H9 (cell line): ENCODE data around the gene PSG11. TPM values are rescaled to one million over a fixed set of nuclear protein-coding genes. Genes with fewer than 3 reads are reported as not detected.
"Not testable (repeated sequence)": the region's sequence is repeated elsewhere in the genome, so short reads cannot be mapped to it uniquely, and the experiment has no call there.

ENCODE experiments used
- DNase-seq: peaks from one replicate; pipeline ENCODE4 v3.0.0-alpha.2; 2017
- H2AFZ ChIP-seq: one replicate; pipeline ENCODE4 v1.6.1; 2013; ENCODE audit warnings: mild to moderate bottlenecking, low read length, control low read depth, moderate library complexity
- H2AK5ac ChIP-seq: 2 replicates; pipeline ENCODE4 v1.6.1; 2013; ENCODE audit warnings: low read length, control low read depth, mixed read lengths; ENCODE audit not compliant: insufficient read length
- H2BK120ac ChIP-seq: one replicate; pipeline ENCODE4 v1.6.1; 2013; ENCODE audit warnings: low read depth, mild to moderate bottlenecking, low read length, control low read depth, inconsistent platforms; ENCODE audit not compliant: poor library complexity, severe bottlenecking
- H2BK12ac ChIP-seq: 2 replicates; pipeline ENCODE4 v1.6.1; 2013; ENCODE audit warnings: low read length, control low read depth, mixed read lengths, low read depth; ENCODE audit not compliant: insufficient read length
- H2BK15ac ChIP-seq: 2 replicates; pipeline ENCODE4 v1.6.1; 2013; ENCODE audit warnings: low read depth, low read length, control low read depth
- H2BK20ac ChIP-seq: one replicate; pipeline ENCODE4 v1.6.1; 2013; ENCODE audit warnings: low read depth, mild to moderate bottlenecking, low read length, control low read depth, inconsistent platforms; ENCODE audit not compliant: poor library complexity, severe bottlenecking
- H2BK5ac ChIP-seq: 2 replicates; pipeline ENCODE4 v1.6.1; 2013; ENCODE audit warnings: low read length, control low read depth, mixed read lengths; ENCODE audit not compliant: insufficient read length
- H3K14ac ChIP-seq: 2 replicates; pipeline ENCODE4 v1.6.1; 2013; ENCODE audit warnings: low read length, control low read depth; ENCODE audit not compliant: insufficient read depth
- H3K18ac ChIP-seq: 2 replicates; pipeline ENCODE4 v1.6.1; 2013; ENCODE audit warnings: low read depth, mild to moderate bottlenecking, mixed read lengths, low read length, control low read depth; ENCODE audit not compliant: insufficient read length
- H3K23ac ChIP-seq: 2 replicates; pipeline ENCODE4 v1.6.1; 2013; ENCODE audit warnings: low read length, control low read depth, mixed read lengths, low read depth; ENCODE audit not compliant: insufficient read length
- H3K23me2 ChIP-seq: 2 replicates; pipeline ENCODE4 v1.6.1; 2013; ENCODE audit warnings: low read depth, mild to moderate bottlenecking, mixed read lengths, low read length, control low read depth; ENCODE audit not compliant: insufficient read length, poor library complexity, severe bottlenecking
- H3K27ac ChIP-seq: 2 replicates; pipeline ENCODE4 v1.5.1; 2013; ENCODE audit warnings: low read length, control low read depth, mixed read lengths, low read depth; ENCODE audit not compliant: insufficient read length
- H3K27me3 ChIP-seq: 2 replicates; pipeline ENCODE4 v1.6.1; 2013; ENCODE audit warnings: low read length, control low read depth, inconsistent platforms; ENCODE audit not compliant: insufficient read depth
- H3K4ac ChIP-seq: 2 replicates; pipeline ENCODE4 v1.6.1; 2013; ENCODE audit warnings: low read depth, mild to moderate bottlenecking, control low read depth, inconsistent platforms, low read length, moderate library complexity
- H3K4me1 ChIP-seq: 2 replicates; pipeline ENCODE4 v1.6.1; 2013; ENCODE audit warnings: low read length, control low read depth, inconsistent platforms; ENCODE audit not compliant: insufficient read depth
- H3K4me2 ChIP-seq: 2 replicates; pipeline ENCODE4 v1.6.1; 2013; ENCODE audit warnings: low read length, control low read depth, mixed read lengths; ENCODE audit not compliant: insufficient read length, insufficient read depth
- H3K56ac ChIP-seq: 2 replicates; pipeline ENCODE4 v1.6.1; 2013; ENCODE audit warnings: low read depth, mild to moderate bottlenecking, mixed read lengths, low read length, control low read depth; ENCODE audit not compliant: insufficient read length
- H3K79me1 ChIP-seq: 2 replicates; pipeline ENCODE4 v1.6.1; 2013; ENCODE audit warnings: low read depth, mild to moderate bottlenecking, moderate library complexity, low read length, control low read depth, inconsistent platforms; ENCODE audit not compliant: insufficient read depth, poor library complexity, severe bottlenecking
- H3K79me2 ChIP-seq: 2 replicates; pipeline ENCODE4 v1.6.1; 2013; ENCODE audit warnings: low read length, control low read depth, inconsistent platforms; ENCODE audit not compliant: insufficient read depth
- H3K9ac ChIP-seq: 2 replicates; pipeline ENCODE4 v1.6.1; 2013; ENCODE audit warnings: low read length, control low read depth, mixed read lengths; ENCODE audit not compliant: insufficient read length; ENCODE audit errors: extremely low read depth
- H3K9me3 ChIP-seq: one replicate; pipeline ENCODE4 v1.6.1; 2013; ENCODE audit warnings: low read depth, low read length, inconsistent platforms; ENCODE audit not compliant: control insufficient read depth
- H3T11ph ChIP-seq: one replicate; pipeline ENCODE4 v1.6.1; 2013; ENCODE audit warnings: mild to moderate bottlenecking, low read length, control low read depth, inconsistent platforms
- H4K20me1 ChIP-seq: one replicate; pipeline ENCODE4 v1.6.1; 2013; ENCODE audit not compliant: control insufficient read depth, insufficient read length, insufficient read depth
- H4K5ac ChIP-seq: 2 replicates; pipeline ENCODE4 v1.6.1; 2013; ENCODE audit warnings: low read depth, mild to moderate bottlenecking, mixed read lengths, low read length, control low read depth; ENCODE audit not compliant: insufficient read length
- H4K8ac ChIP-seq: replicated peaks from 2 replicates; pipeline ENCODE4 v1.6.1; 2013; ENCODE audit warnings: low read length, control low read depth, mixed read lengths, low read depth; ENCODE audit not compliant: insufficient read length
- H4K91ac ChIP-seq: 2 replicates; pipeline ENCODE4 v1.6.1; 2013; ENCODE audit warnings: low read depth, mild to moderate bottlenecking, moderate library complexity, mixed read lengths, low read length, control low read depth; ENCODE audit not compliant: insufficient read length
- H3K27ac Mint-ChIP-seq, 3 experiments: 2 replicates in 2 of 3; 3 replicates in 1 of 3; pipeline ENCODE4 v1.8.0; 2020 to 2021; ENCODE audit warnings: mixed read lengths in 3 of 3, mild to moderate bottlenecking in 1 of 3, moderate library complexity in 1 of 3
- H3K27me3 Mint-ChIP-seq: 2 replicates; pipeline ENCODE4 v1.8.0; 2021; ENCODE audit warnings: low read depth, mild to moderate bottlenecking, moderate library complexity, mixed read lengths
- H3K36me3 Mint-ChIP-seq, 3 experiments: 2 replicates in 2 of 3; 3 replicates in 1 of 3; pipeline ENCODE4 v1.8.0; 2020 to 2021; ENCODE audit warnings: low read depth in 3 of 3, mixed read lengths in 3 of 3; ENCODE audit not compliant: insufficient read depth in 1 of 3
- H3K4me1 Mint-ChIP-seq, 2 experiments: 2 replicates each; pipeline ENCODE4 v1.8.0; 2020; ENCODE audit warnings: mixed read lengths in 2 of 2
- H3K4me3 Mint-ChIP-seq, 2 experiments: 2 replicates in 1 of 2; 3 replicates in 1 of 2; pipeline ENCODE4 v1.8.0; 2020 to 2021; ENCODE audit warnings: mild to moderate bottlenecking in 2 of 2, mixed read lengths in 2 of 2, moderate library complexity in 1 of 2
- H3K9me3 Mint-ChIP-seq, 2 experiments: 2 replicates in 1 of 2; 3 replicates in 1 of 2; pipeline ENCODE4 v1.8.0; 2020; ENCODE audit warnings: mild to moderate bottlenecking in 2 of 2, mixed read lengths in 2 of 2, moderate library complexity in 1 of 2
- WGBS: extraction: QIAGEN DNeasy Blood & Tissue Kit; methylation state at CpG from one replicate; pipeline ENCODE4 v1.1.7; 2013; ENCODE audit warnings: missing lambda C conversion rate, low lambda C conversion rate, mixed read lengths; ENCODE audit not compliant: insufficient read length; ENCODE audit errors: extremely low coverage; 5-methylcytosine and 5-hydroxymethylcytosine counted together
- total RNA-seq: library from RNA; stranded (reverse); gene quantifications from 2 replicates; pipeline ENCODE4 v1.2.1, GENCODE V29; 2021

PSG11 gene
- total RNA-seq, 1 experiment from 2014 or later: not detected

- not testable (repeated sequence) for H3T11ph ChIP-seq, H4K91ac ChIP-seq, H3K4me1 Mint-ChIP-seq, H2AK5ac ChIP-seq, H2BK12ac ChIP-seq, H2BK120ac ChIP-seq, H3K4me1 ChIP-seq, H2BK15ac ChIP-seq, H3K9ac ChIP-seq, H3K79me2 ChIP-seq, H3K4me3 Mint-ChIP-seq, H3K27ac Mint-ChIP-seq, H4K8ac ChIP-seq, H3K4me2 ChIP-seq, H2BK20ac ChIP-seq, H3K27me3 Mint-ChIP-seq, H3K18ac ChIP-seq, H2AFZ ChIP-seq, H3K27me3 ChIP-seq, H3K56ac ChIP-seq, H2BK5ac ChIP-seq, H4K20me1 ChIP-seq, DNase-seq, H3K27ac ChIP-seq, H3K79me1 ChIP-seq, H4K5ac ChIP-seq, H3K14ac ChIP-seq, H3K23me2 ChIP-seq, H3K4ac ChIP-seq, H3K23ac ChIP-seq
- no CpG with 5 or more reads among the region's 8 CpGs for WGBS
- H3K9me3 ChIP-seq: peaks cover 34% of the 10 kb centered on the region
- Mint-ChIP-seq H3K36me3 (peaks cover 17 to 38% (median 23%) of the 10 kb centered on the region in 3 experiments), H3K9me3 (peaks cover 88 to 93% of the 10 kb centered on the region in 2 experiments)
These were observed 792 bp upstream of the PSG11 start for GRCh38 chr19:43027061-43027460.

DNA sequence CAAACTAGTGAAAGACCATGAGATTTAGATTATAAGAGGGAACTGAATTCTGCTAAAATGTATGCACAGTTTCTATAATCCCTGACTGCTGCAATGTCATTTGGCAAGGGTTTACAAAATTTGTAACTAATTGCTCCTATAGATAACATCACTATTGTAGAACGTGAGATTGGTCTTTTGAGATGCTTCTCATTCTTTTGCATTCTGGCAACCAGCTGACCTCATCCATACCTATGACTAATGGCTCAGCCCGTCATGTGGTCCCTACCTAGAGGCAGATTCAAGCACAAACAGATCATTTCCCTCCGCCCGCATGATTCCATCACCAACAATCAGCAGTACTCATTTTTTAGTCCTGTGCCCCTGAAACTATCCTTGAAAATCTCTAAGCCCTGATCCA is 4.2 kb downstream of the PSG11 start:
- not testable (repeated sequence) for H3K79me1 ChIP-seq, H3K27ac Mint-ChIP-seq, H2BK12ac ChIP-seq, H4K20me1 ChIP-seq, H2BK5ac ChIP-seq, H3K4me2 ChIP-seq, H3K79me2 ChIP-seq, H3K56ac ChIP-seq, H3K4ac ChIP-seq, DNase-seq, H4K5ac ChIP-seq, H3K4me1 ChIP-seq, H3K27ac ChIP-seq, H2BK20ac ChIP-seq, H4K91ac ChIP-seq, H2AK5ac ChIP-seq, H2BK120ac ChIP-seq, H3K23me2 ChIP-seq, H3K9ac ChIP-seq, H3K27me3 ChIP-seq, H3K14ac ChIP-seq, H2AFZ ChIP-seq, H3K23ac ChIP-seq, H3K18ac ChIP-seq, H3K4me3 Mint-ChIP-seq, H3K4me1 Mint-ChIP-seq, H3K27me3 Mint-ChIP-seq, H2BK15ac ChIP-seq, H4K8ac ChIP-seq, H3T11ph ChIP-seq
- H3K9me3 ChIP-seq: peaks cover 50% of the 10 kb centered on the region
- Mint-ChIP-seq H3K36me3 (peaks cover 8 to 35% (median 12%) of the 10 kb centered on the region in 3 experiments; a peak in 6 of 7 replicates), H3K9me3 (peaks cover 89 to 93% of the 10 kb centered on the region in 2 experiments)
- no CpG with 5 or more reads among the region's 4 CpGs for WGBS
